ENCODE measurements around the gene BATF3. TPM values are rescaled to one million over a fixed set of nuclear protein-coding genes. Genes with fewer than 3 reads are reported as not detected.
"Not testable (repeated sequence)": the region's sequence is repeated elsewhere in the genome, so short reads cannot be mapped to it uniquely, and the experiment has no call there.

BATF3 gene
- total RNA-seq, 1 donor from 2014 or later, result 7.9 TPM

DNA sequence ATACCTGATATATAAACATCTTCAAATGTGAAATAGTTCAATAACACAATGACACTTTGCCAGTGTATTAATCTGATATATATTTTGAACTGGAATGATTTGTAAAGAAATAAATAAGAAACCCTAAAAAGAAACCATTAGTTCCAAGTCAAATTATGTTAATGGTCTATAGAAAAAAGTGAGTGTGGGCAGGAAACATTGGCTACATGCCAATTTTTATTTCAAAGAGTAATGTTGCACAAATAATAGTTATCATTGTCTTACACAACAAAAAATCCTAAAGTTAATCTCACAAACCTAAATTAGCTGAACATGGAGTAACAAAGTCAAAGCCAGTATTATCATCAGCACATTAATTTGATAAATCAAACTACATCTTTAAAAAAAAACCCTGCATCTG lies 37.9 kb upstream of the BATF3 start:
- no peaks in the 10 kb centered on the region for H3K4me1 ChIP-seq
- DNase-seq (ENCODE audit: extremely low spot score in 2 of 2), result no peak
- TF ChIP-seq, protein P1, sequence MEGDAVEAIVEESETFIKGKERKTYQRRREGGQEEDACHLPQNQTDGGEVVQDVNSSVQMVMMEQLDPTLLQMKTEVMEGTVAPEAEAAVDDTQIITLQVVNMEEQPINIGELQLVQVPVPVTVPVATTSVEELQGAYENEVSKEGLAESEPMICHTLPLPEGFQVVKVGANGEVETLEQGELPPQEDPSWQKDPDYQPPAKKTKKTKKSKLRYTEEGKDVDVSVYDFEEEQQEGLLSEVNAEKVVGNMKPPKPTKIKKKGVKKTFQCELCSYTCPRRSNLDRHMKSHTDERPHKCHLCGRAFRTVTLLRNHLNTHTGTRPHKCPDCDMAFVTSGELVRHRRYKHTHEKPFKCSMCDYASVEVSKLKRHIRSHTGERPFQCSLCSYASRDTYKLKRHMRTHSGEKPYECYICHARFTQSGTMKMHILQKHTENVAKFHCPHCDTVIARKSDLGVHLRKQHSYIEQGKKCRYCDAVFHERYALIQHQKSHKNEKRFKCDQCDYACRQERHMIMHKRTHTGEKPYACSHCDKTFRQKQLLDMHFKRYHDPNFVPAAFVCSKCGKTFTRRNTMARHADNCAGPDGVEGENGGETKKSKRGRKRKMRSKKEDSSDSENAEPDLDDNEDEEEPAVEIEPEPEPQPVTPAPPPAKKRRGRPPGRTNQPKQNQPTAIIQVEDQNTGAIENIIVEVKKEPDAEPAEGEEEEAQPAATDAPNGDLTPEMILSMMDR (IDR thresholded peaks at IDR 0.05), result no peak
- no peak for TF ChIP-seq POLR2A (IDR thresholded peaks at IDR 0.05)
- no peak for TF ChIP-seq POLR2AphosphoS5 (IDR thresholded peaks at IDR 0.05; ENCODE audit: insufficient read depth in 1 of 2, low read depth in 1 of 2)
- no peak overlapping the region for H3K4me3 ChIP-seq
- H3K27ac ChIP-seq, result no peak overlapping the region
- no peaks in the 10 kb centered on the region for H3K27me3 ChIP-seq
- no peaks in the 10 kb centered on the region for H3K36me3 ChIP-seq
- intact Hi-C loops (cut with DNase I), result no loop called here
- H3K9me3 ChIP-seq, result no peaks in the 10 kb centered on the region

DNA sequence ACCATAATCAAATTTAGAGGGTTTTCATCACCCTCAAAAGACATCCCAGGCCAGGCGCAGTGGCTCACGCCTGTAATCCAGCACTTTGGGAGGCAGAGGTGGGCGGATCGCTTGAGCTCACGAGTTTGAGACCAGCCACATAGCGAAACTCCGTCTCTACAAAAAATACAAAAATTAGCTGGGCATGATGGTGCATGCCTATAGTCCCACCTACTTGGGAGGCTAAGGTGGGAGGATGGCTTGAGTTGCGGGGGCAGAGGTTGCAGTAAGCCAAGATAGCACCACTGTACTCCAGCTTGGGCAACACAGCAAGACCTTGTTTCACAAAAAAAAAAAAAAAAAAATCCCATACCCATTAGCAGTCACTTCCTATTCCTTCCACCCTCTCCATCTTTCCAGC lies 33.5 kb upstream of the BATF3 start:
- no peaks in the 10 kb centered on the region for H3K9me3 ChIP-seq
- intact Hi-C loops (cut with DNase I), result no loop called here
- H3K4me3 ChIP-seq, result no peak overlapping the region

DNA sequence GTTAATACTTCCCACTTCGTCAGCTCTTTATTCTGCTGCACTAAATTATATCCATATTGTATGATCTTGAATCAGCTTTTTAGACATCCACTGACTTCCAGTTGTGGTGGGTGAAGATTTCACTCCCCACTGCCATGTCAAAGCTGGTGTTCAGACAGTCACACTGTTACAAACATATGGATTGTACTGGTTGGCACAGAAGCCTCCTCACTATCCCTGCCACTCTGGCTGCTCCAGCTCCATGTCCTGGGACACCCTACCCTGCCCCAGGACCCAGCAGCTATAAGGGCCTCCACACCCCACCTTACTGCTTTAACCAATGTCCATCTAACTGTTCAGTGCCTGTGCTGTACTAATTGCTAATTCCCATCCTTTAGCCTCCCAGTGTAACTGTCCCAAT lies 32.0 kb upstream of the BATF3 start:
- no peaks in the 10 kb centered on the region for H3K4me1 ChIP-seq
- no peak overlapping the region for H3K27ac ChIP-seq
- intact Hi-C loops (cut with DNase I), result no loop called here
- TF ChIP-seq POLR2A (IDR thresholded peaks at IDR 0.05) (no peak), POLR2AphosphoS5 (IDR thresholded peaks at IDR 0.05; ENCODE audit: insufficient read depth in 1 of 2, low read depth in 1 of 2) (no peak)
- TF ChIP-seq, protein P1 (IDR thresholded peaks at IDR 0.05), result no peak
- no peaks in the 10 kb centered on the region for H3K27me3 ChIP-seq
- no peak for DNase-seq (ENCODE audit: extremely low spot score in 2 of 2)
- H3K9me3 ChIP-seq, result no peaks in the 10 kb centered on the region
- no peaks in the 10 kb centered on the region for H3K36me3 ChIP-seq
- H3K4me3 ChIP-seq, result no peak overlapping the region

More for the DNA sequence above, 33.5 kb upstream of the BATF3 start:
- Histone ChIP-seq H3K4me1 (no peaks in the 10 kb centered on the region), H3K27me3 (no peaks in the 10 kb centered on the region), H3K36me3 (no peaks in the 10 kb centered on the region), H3K27ac (no peak overlapping the region)
- DNase-seq (ENCODE audit: extremely low spot score in 2 of 2), result no peak
- TF ChIP-seq, protein P1 (IDR thresholded peaks at IDR 0.05), result no peak
- TF ChIP-seq POLR2A (IDR thresholded peaks at IDR 0.05), result no peak
- no peak for TF ChIP-seq POLR2AphosphoS5 (IDR thresholded peaks at IDR 0.05; ENCODE audit: insufficient read depth in 1 of 2, low read depth in 1 of 2)

- Histone ChIP-seq H3K27me3 (no peaks in the 10 kb centered on the region), H3K4me3 (no peak overlapping the region), H3K27ac (no peak overlapping the region), H3K36me3 (no peaks in the 10 kb centered on the region), H3K9me3 (no peaks in the 10 kb centered on the region), H3K4me1 (no peaks in the 10 kb centered on the region)
- TF ChIP-seq POLR2AphosphoS5 (IDR thresholded peaks at IDR 0.05; ENCODE audit: insufficient read depth in 1 of 2, low read depth in 1 of 2) (no peak), POLR2A (IDR thresholded peaks at IDR 0.05) (no peak)
- TF ChIP-seq, protein P1 (IDR thresholded peaks at IDR 0.05), result no peak
- DNase-seq (ENCODE audit: extremely low spot score in 2 of 2), result no peak
- intact Hi-C loops (cut with DNase I), result no loop called here
Measured at GRCh38 chr1:212728606-212729005, 29.0 kb upstream of the BATF3 start.

GRCh38 chr1:212727386-212728181 lies 27.9 kb upstream of the BATF3 start:
- intact Hi-C loops (cut with DNase I), result no loop called here
- TF ChIP-seq POLR2AphosphoS5 (IDR thresholded peaks at IDR 0.05; ENCODE audit: insufficient read depth in 1 of 2, low read depth in 1 of 2) (no peak), POLR2A (IDR thresholded peaks at IDR 0.05) (no peak)
- TF ChIP-seq, protein P1 (IDR thresholded peaks at IDR 0.05), result no peak
- no peaks in the 10 kb centered on the region for H3K36me3 ChIP-seq

GRCh38 chr1:212724679-212725078 lies 25.0 kb upstream of the BATF3 start:
- H3K36me3 ChIP-seq; H3K9me3 ChIP-seq; H3K4me3 ChIP-seq; H3K4me1 ChIP-seq; intact Hi-C loops (cut with DNase I); H3K27me3 ChIP-seq; DNase-seq (ENCODE audit: extremely low spot score in 2 of 2); H3K27ac ChIP-seq: not testable (repeated sequence)

More at GRCh38 chr1:212727386-212728181, 27.9 kb upstream of the BATF3 start:
- no peak overlapping the region for H3K4me3 ChIP-seq
- no peaks in the 10 kb centered on the region for H3K9me3 ChIP-seq
- H3K4me1 ChIP-seq, result no peaks in the 10 kb centered on the region
- no peak for DNase-seq (ENCODE audit: extremely low spot score in 2 of 2)
- H3K27me3 ChIP-seq, result no peaks in the 10 kb centered on the region
- H3K27ac ChIP-seq, result no peak overlapping the region

All from vagina (tissue), 2 donors.